Lung microvascular endothelial cell (primary cell): ENCODE results near the gene PUSL1. TPM values are rescaled to one million over a fixed set of nuclear protein-coding genes. Genes with fewer than 3 reads are reported as not detected.

Experiments
- DNase-seq, 2 donors: peaks; one replicate each; pipeline versions ENCODE4 v3.0.0 to v3.0.0-alpha.2; 2010; ENCODE audit warnings: low read depth in 2 of 2
- total RNA-seq: library from RNA; depleted of rRNA; stranded (reverse); fragments of >200 nt; gene quantifications from 2 replicates; pipeline ENCODE4 v1.2.1, GENCODE V29; 2014

PUSL1 gene
- total RNA-seq, 1 donor from 2014 or later, result 6.9 TPM

DNA sequence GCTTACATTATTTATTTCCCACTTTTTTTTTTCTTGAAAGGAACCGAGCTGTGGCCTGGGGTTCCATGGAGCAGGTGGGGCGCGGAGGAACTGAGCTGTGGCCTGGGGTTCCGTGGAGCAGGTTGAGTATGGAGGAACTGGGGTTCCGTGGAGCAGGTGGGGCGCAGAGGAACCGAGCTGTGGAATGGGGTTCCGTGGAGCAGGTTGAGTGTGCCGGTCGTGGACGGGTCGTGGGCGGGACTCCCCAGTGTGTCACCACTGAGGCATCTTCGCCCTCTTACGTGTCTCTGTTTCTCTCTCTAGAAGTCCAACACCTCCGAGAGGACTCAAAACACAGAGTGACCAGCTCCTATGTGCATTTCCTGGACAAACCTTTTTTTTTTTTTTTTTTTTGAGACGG is 29.4 kb upstream of the PUSL1 start:
- DNase-seq, result no peak

DNA sequence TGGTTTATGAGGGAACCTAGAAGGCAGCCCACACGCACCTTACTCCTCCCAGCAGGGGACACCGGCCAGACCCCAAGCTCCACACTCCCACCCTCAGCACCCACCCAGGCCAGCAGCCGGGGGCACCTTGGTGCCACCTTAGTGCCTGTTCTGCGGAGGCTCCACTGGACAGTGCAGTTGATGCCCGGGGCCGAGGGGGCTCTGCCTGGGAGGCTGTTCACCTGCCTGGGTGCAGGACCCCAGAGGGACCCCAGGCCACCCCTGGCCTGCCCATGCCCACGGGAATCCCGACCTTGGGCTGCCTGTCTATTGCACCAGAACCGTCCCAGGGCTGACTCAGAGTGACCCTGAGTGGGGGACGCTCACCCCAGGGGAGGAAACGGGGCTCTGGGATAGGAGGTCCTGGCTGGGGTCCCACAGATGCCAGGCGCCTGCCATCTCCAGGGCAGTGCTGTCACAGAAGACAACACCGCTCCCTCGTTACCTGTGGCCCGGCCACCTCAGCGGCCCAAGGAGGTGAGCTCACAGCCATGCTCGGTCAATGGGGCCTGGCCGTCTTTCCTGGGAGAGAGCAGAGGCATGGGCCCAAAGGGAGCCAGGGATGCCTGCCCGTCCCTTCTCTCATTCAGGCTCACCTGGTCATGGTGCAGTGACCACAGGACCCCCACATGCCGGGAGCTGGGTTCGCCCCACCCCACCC is 27.5 kb upstream of the PUSL1 start:
- DNase-seq, result no peak

DNA sequence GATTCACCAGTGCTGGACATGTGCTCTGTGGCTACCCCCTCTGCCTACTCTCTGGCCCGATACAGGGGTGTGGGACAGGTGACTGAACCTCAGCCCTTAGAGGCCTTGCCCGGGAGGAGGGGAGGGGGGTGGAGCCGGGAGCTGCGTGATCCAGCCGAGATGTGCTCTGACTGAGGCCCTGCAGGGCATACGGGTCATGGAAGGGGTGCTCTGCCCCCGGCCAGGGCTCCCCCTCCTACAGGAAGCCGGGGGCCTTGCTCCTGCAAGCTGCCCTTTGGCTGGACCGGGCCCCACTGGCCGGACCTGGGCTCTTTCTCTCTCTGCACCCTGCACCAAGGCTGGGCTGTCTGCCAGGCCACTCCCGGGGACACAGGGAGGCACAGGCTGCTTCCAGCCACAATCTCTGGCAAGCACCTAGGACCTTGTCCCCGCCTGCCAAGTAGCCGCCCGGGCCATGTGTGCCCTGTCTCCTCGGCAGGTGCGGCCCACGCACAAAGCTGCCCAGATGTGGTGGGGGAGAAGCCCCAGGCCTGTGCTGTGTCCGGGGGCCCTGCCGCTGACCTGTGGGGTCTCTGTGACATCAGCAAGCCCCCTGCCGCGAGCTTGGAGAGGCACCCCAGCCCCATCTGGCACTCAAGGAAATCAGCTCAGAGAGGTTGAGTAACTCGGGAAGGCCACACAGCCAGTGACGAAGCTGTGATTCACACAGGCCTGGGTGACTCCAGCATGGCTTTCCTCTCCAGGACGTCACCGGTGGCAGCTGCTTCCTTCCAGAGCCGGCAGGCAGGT is 26.7 kb upstream of the PUSL1 start:
- peak; percentile 51 to 83 for DNase-seq

DNA sequence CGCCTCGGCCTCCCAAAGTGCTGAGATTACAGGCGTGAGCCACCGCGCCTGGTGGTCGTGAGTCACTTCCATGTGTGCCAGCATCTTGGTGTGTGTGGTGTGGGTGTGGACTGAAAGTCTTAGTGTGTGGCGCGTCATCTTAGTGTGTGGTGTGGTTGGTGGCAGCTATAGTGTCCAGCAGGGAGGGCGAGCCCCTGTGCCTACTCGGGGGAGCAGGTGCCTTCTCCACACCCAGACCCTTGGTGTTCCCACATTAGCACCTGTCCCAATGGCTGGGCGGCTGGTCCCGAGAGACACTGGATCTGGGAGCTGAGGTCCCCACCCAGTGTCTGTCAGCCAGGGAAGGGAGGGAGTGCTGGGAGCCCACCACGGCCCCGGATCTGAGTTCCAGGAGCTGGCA is 25.4 kb upstream of the PUSL1 start:
- peak in 1 of 2 donors; percentile 68 for DNase-seq

DNA sequence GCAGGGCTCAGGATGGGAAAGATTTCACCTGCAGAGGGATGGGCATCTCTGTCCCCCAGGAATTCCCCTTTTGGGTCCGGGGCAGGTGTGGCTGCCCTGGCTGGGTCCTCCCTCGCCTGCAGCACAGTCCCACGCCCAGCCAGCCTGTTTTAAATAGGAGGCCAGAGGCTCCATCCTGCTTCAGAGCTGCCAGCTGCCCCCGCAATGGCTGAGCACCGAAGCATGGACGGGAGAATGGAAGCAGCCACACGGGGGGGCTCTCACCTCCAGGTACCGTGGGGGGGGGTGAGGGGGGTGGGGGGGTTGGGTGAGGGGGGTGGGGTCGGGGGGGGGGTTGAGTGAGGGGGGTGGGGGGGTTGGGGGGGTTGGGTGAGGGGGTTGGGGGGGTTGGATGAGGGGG is 24.6 kb upstream of the PUSL1 start:
- DNase-seq, result no peak

DNA sequence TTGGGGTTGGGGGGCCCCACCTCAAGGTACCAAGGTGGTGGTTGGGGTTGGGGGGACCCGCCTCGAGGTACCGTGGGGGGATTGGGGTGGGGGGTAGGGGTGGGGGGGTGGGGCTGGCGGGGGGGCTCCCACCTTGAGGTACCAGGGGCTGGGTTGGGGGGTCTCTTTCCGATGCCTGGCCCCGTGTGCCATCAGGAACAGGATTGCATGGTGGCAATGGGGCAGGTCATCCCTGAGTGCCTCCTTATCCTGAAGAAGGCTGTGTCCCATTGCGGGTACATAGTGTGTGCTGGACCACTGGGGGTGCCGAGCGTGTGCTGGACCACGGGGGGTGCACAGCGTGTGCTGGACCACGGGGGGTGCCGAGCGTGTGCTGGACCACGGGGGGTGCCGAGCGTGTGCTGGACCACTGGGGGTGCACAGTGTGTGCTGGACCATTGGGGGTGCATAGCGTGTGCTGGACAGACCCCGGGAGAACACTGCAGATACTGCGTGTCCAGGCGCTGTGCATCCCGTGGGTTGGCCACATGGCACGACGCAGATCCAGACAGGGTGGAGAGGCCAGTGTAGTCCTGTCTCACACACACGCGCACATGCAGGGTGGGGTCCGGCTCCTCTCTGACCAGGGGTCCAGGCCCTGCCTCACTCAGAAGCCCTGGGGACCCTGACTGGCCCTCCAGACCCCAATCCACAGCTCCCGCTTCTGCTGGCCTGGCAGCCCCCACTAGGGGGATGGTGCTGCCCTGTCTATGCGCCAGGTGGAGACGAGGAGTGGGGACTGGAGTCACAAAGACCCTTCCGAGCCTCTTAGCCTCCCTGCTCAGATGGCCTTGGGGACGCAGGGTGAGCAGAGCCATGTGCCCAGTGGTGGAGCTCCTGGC is 23.9 kb upstream of the PUSL1 start:
- no peak for DNase-seq

DNA sequence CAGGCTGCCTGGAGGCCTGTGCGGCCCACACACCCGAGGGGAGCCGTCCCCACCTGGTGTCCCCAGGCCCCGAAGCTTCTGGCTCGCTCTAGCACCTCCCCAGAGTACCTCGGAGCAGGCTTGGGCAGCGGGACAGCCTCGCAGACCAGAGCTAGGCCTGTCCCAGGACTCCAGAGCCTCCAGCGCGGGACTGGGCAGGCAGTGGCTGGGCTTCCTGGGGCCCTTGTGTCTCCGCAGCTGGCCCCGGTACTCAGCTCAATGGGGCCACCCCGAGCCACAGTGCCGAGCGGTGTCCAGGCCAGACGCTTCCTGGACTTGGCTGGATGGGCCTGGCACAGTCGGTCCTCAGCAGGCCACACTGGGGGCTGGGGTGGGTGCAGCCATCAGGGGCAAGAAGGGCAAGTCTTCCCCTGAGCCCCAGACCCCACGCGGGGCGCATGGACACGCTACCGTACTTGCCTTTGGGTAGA is 23.3 kb upstream of the PUSL1 start:
- no peak for DNase-seq

DNA sequence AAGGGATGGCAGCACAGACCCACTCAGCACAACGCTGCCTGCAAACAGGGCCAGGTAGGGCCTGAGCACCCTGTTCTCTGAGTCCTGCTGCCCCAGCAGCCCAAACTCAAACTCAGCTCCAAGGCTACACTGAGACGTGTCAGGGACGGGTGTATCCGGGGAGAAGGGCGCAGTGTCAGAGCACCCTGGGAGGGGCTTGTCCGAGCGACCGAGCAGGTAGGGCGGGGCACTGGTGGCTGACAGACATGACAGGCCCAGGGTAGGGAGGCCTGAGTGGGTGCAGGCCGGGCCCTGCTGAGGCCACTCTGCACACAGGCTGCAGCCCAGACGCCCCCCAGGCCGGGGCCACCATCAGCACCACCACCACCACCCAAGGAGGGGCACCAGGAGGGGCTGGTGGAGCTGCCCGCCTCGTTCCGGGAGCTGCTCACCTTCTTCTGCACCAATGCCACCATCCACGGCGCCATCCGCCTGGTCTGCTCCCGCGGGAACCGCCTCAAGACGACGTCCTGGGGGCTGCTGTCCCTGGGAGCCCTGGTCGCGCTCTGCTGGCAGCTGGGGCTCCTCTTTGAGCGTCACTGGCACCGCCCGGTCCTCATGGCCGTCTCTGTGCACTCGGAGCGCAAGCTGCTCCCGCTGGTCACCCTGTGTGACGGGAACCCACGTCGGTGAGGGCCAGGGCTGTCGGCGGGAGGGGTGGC is 22.6 kb upstream of the PUSL1 start:
- no peak for DNase-seq

DNA sequence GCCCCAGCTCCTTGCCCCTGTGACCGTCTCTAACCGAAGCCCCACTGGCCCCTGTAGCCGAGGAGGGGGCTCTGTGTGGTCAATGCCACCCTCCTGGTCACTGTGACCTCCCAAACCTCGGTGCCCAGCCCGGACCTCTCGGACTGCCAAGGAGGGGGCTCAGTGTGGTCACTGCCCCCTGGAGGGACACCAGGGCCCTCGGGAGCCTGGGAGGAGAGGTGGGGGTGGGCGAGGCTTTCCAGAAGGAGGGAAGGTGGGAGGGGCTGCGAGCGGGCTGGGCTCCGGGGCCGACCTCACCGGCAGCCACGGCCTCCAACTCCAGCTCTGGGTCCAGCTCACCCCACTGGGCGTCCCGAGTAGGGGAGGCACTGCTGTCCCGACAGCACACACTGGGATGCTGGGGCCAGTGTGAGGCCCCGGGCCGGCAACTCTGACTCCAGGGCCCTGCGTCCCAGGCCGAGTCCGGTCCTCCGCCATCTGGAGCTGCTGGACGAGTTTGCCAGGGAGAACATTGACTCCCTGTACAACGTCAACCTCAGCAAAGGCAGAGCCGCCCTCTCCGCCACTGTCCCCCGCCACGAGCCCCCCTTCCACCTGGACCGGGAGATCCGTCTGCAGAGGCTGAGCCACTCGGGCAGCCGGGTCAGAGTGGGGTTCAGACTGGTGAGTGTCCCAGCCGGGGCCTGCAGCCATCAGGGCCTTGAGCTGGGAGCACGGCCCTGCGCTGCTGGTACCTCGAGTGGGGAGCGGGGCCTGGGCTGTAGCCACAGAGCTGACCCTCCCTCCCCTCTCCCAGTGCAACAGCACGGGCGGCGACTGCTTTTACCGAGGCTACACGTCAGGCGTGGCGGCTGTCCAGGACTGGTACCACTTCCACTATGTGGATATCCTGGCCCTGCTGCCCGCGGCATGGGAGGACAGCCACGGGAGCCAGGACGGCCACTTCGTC is 21.8 kb upstream of the PUSL1 start:
- DNase-seq, result no peak

DNA sequence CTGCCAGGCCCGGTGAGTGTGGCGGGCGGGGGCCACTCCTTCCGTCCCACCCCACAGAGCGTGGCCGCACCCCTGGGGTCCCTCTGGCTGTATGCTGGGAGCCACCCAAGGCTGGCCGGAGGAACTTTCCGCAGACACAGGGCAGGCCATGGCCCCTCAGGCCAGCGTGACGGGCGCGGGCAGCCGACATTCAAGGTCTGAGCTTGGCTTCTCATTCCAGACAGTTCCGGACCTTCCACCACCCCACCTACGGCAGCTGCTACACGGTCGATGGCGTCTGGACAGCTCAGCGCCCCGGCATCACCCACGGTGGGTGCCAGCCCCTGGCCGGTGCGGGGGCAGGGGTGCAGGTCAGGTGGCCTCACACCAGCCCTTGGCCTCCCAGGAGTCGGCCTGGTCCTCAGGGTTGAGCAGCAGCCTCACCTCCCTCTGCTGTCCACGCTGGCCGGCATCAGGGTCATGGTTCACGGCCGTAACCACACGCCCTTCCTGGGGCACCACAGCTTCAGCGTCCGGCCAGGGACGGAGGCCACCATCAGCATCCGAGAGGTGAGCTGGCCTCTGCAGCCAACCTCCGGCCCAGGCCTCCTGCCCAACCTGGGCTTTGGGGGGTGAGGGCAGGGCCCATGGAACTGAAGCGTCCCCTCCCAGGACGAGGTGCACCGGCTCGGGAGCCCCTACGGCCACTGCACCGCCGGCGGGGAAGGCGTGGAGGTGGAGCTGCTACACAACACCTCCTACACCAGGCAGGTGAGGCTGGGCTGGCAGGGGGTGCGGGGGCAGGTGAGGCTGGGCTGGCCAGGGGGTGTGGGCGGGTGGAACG is 20.9 kb upstream of the PUSL1 start:
- DNase-seq, result no peak

DNA sequence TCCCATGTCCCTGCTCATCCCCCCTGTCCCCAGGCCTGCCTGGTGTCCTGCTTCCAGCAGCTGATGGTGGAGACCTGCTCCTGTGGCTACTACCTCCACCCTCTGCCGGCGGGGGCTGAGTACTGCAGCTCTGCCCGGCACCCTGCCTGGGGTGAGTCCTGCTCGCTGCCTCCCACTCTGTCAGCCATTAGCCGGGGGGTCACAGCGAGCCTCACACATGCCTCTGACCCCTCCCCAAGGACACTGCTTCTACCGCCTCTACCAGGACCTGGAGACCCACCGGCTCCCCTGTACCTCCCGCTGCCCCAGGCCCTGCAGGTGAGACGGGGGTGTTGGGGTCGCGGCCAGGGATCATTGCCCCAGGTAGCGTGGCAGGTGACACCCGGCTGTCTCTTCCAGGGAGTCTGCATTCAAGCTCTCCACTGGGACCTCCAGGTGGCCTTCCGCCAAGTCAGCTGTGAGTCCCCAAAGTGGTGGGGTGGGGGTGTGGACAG is 18.1 kb upstream of the PUSL1 start:
- peak; percentile 60 to 80 for DNase-seq

DNA sequence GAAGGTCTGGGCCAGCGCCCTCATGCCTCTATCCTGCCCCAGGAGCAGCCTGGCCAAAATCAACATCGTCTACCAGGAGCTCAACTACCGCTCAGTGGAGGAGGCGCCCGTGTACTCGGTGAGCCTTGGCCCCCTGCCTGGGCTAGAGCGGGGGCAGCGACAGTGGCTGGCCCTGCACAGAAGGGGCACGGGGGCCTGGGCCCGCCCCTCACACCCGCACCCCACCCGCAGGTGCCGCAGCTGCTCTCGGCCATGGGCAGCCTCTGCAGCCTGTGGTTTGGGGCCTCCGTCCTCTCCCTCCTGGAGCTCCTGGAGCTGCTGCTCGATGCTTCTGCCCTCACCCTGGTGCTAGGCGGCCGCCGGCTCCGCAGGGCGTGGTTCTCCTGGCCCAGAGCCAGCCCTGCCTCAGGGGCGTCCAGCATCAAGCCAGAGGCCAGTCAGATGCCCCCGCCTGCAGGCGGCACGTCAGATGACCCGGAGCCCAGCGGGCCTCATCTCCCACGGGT is 17.3 kb upstream of the PUSL1 start:
- no peak for DNase-seq

DNA sequence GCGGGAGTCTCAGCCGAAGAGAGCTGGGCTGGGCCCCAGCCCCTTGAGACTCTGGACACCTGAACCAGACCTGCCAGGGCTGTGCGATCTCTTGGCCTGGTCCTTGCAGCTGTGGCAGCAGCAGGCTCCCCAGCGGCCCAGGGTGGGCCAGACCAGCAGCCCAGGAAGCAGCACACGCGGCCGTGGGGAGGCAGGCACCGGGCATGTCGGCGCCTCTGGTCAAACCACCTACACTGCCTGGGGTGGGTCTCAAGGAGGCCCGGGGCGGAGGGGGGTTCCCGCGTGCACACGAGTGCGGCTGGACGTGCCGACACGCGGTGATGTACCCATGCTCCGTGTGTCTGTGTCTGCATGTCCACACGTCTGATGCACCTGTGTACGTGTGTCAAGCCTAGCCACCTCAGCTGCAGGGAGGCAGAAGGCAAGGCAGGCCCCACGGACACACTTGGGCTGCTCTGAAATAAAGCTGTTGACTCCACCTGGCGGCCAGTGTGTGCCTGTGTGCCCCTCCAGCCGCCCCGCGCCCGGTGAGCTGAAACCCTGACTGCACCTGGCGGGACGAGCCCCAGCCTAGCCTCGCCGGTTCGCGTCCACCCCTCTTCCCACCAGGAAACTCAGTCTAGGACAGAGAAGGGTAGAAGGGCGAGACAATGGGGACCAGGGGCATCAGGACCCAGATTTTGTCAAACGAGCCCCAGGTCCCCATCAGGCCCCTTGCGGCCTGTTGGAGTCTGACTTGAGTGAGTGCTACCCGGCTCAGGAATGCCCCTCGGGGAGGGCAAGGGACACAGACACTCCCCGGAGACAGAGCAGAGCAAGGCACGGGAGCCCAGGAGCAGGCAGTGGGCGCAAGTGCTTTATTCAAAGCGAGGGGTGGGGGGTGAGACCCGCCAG is 16.6 kb upstream of the PUSL1 start:
- peak; percentile 63 to 83 for DNase-seq

DNA sequence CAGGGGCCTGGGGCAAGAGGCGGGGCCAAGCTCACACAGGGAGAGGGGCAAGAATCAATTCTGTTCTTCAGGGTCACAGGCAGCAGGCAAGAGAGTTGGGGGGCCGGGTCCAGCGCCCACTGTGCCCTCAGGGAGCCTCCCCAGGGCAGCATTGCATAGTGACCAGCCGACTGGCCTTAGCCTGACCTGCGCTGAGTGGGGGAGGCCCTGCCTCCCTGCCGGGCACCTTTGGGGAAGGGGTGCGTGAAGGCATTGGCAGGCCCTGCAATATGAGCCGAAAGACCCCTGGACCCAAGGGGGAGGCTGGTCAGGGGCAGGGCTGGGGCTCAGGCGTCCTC is 16.0 kb upstream of the PUSL1 start:
- DNase-seq, result no peak

DNA sequence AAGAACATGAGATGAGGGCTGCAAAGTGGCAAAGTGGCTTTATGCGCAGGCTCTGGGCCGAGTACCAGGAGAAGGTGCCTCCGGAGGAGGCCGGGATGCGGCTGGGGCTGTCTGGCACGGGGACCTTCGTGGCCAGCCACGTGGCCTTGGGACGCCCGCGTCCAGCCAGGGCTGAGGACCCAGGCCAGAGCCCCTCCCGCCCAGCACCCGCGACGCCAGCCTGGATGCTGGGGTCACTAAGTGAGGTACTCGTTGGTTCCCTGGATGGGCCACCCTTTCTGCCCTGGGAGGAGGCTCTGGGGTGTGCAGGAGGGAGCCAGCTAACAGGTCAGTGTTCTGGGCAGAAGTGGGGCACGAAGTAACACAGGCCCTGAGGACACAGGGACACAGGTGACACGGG is 15.5 kb upstream of the PUSL1 start:
- DNase-seq, result no peak

DNA sequence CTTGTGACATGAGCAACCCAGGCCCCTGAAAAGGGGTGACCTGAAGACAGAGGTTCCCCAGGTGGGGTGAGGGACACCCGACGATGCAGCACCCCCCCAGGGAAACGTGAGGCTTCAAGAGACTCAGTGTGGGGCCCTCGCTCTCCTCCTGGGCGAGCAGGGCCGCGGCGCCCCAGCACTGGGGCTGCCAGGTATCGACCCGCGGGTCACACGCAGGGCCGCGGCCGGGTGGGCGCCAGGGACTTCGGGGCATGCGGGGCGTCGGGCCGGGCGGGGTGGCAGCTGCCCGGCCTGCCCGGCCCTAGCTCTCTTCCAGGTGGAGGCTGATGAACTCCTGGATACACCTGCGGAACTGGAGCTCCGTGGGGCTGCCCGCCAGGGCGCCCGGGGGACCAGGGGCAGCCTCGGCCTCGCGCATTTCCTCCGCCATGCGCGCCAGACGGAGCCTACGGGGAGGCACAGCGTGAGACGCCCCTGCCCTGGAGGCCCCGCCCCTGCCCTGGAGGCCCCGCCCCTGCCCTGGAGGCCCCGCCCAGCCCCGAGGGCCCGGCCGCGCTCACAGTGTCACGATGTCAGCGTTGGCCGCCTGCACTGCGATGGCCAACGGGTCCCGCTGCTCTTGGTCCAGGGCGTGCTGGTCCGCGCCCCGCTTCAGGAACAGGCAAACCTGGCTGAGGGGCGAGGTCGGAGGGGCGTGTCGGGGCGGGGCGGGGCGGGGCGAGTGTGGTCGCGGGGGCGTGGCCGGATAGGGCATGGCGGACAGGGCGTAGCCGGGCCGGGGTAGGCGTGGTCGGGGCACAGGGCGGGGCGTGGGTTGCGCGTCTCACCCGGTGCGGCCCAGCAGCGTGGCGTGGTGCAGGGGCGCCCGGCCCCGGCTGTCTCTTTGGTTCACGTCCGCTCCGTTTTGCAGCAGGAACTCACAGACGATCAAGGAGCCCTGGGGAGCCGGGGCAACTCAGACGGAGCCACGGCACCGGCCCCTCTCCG is 14.8 kb upstream of the PUSL1 start:
- peak in 1 of 2 donors; percentile 40 for DNase-seq
